HCT116 (cell line): ENCODE results near the gene SNX13. TPM values are rescaled to one million over a fixed set of nuclear protein-coding genes. Genes with fewer than 3 reads are reported as not detected.

Source experiments
- ATAC-seq: fragments of 200-7000 bp; cut with Tn5 transposase; 2 replicates; pipeline ENCODE4 v1.9.1; 2020; ENCODE audit warnings: mild to moderate bottlenecking, moderate library complexity
- BruUV-seq: library from RNA; stranded (reverse); fragments of 400-500 nt; replicated peaks from 2 replicates; lab custom pipeline; 2021; lab: Mats Ljungman, UMichigan
- CTCF ChIA-PET: fragments of 300-600 bp; sonication (Branson Sonifier 250); formaldehyde crosslinking; loops from one replicate; lab custom pipeline; 2021; ENCODE audit warnings: antibody characterized with exemption; lab: Charles Lee
- POLR2A ChIA-PET: fragments of 300-600, 350-600 bp; sonication (Branson Sonifier 250); formaldehyde crosslinking; loops from one replicate; lab custom pipeline; 2021; ENCODE audit warnings: antibody characterized with exemption; lab: Charles Lee
- RAD21 ChIA-PET, 2 experiments: fragments of 300-600 bp; sonication (Branson Sonifier 250); formaldehyde crosslinking; loops; one replicate each; lab custom pipeline; 2023; ENCODE audit warnings: low total read pairs in 2 of 2; ENCODE audit not compliant: uncharacterized antibody in 2 of 2, unreplicated experiment in 2 of 2, low non-redundant PET in 1 of 2; lab: Charles Lee
- DNase-seq: peaks from one replicate; pipeline ENCODE4 v3.0.0-alpha.2; 2010; ENCODE audit warnings: low read depth, low spot score
- H2AFZ ChIP-seq: fragments of 200-600 bp; shearing (Covaris generic), sonication (generic); 2 replicates; pipeline ENCODE4 v1.6.1; 2017; ENCODE audit warnings: low read depth, mixed run types, mixed read lengths, antibody characterized with exemption, low read length; ENCODE audit not compliant: poor library complexity, severe bottlenecking
- H3K27ac ChIP-seq: 2 replicates; pipeline ENCODE4 v1.5.1; 2012; ENCODE audit warnings: low read depth, low read length
- H3K27me3 ChIP-seq: fragments of 200-600 bp; sonication (generic); 2 replicates; pipeline ENCODE4 v1.6.1; 2016; ENCODE audit warnings: mixed run types, low read length, mixed read lengths; ENCODE audit not compliant: insufficient read depth
- H3K36me3 ChIP-seq, 2 experiments: fragments of 200-500 bp in 1 of 2; fragments of 200-600 bp in 1 of 2; sonication (Bioruptor generic) in 1 of 2; sonication (generic) in 1 of 2; 2 replicates each; pipeline versions ENCODE4 v1.5.1 to v1.6.1; 2014 to 2016; ENCODE audit warnings: low read length in 2 of 2, inconsistent platforms in 1 of 2, mixed read lengths in 1 of 2, mixed run types in 1 of 2; ENCODE audit not compliant: insufficient read depth in 2 of 2, control insufficient read depth in 1 of 2
- H3K4me1 ChIP-seq, 2 experiments: fragments of 200-600 bp in 1 of 2; sonication (generic) in 1 of 2; 2 replicates each; pipeline versions ENCODE4 v1.5.1 to v1.6.1; 2012 to 2017; ENCODE audit warnings: low read length in 2 of 2, inconsistent platforms in 1 of 2, mild to moderate bottlenecking in 1 of 2, mixed read lengths in 1 of 2, mixed run types in 1 of 2, moderate library complexity in 1 of 2; ENCODE audit not compliant: insufficient read depth in 2 of 2, control insufficient read depth in 1 of 2
- H3K4me2 ChIP-seq: fragments of 200-600 bp; sonication (generic); 2 replicates; pipeline ENCODE4 v1.6.1; 2017; ENCODE audit warnings: mixed run types, low read length, mixed read lengths
- H3K4me3 ChIP-seq, 2 experiments: fragments of 200-600 bp in 1 of 2; sonication (generic) in 1 of 2; replicated peaks in 1 of 2; 2 replicates each; pipeline ENCODE4 v1.5.1; 2011 to 2016; ENCODE audit warnings: low read length in 2 of 2, control low read depth in 1 of 2, low read depth in 1 of 2, mild to moderate bottlenecking in 1 of 2, mixed read lengths in 1 of 2, mixed run types in 1 of 2
- H3K79me2 ChIP-seq: fragments of 200-600 bp; sonication (generic); 2 replicates; pipeline ENCODE4 v1.6.1; 2017; ENCODE audit warnings: mild to moderate bottlenecking, mixed run types, low read length, moderate library complexity, mixed read lengths; ENCODE audit not compliant: insufficient read depth
- H3K9ac ChIP-seq: fragments of 200-600 bp; sonication (generic); 2 replicates; pipeline ENCODE4 v1.6.1; 2016; ENCODE audit warnings: low read length, mixed read lengths
- H3K9me2 ChIP-seq: fragments of 200-600 bp; sonication (generic), shearing (Covaris generic); 2 replicates; pipeline ENCODE4 v1.6.1; 2017; ENCODE audit warnings: mixed run types, mild to moderate bottlenecking, moderate library complexity; ENCODE audit not compliant: insufficient read depth
- H3K9me3 ChIP-seq, 2 experiments: fragments of 200-500 bp in 1 of 2; fragments of 200-600 bp in 1 of 2; sonication (Bioruptor generic) in 1 of 2; sonication (generic) in 1 of 2; 2 replicates each; pipeline ENCODE4 v1.6.1; 2014 to 2017; ENCODE audit warnings: low read length in 2 of 2, mixed read lengths in 2 of 2, inconsistent platforms in 1 of 2, low read depth in 1 of 2, mild to moderate bottlenecking in 1 of 2, mixed run types in 1 of 2, moderate library complexity in 1 of 2; ENCODE audit not compliant: control insufficient read depth in 1 of 2, insufficient read depth in 1 of 2
- H4K20me1 ChIP-seq: fragments of 200-600 bp; sonication (generic), shearing (Covaris generic); 2 replicates; pipeline ENCODE4 v1.6.1; 2017; ENCODE audit warnings: mixed run types, mild to moderate bottlenecking, moderate library complexity; ENCODE audit not compliant: insufficient read depth
- CEBPB ChIP-seq: IDR thresholded peaks from 2 replicates; pipeline ENCODE4 v1.6.1; 2012; ENCODE audit warnings: low read depth
- CTCF ChIP-seq, 3 experiments: fragments of 200-600 bp in 1 of 3; sonication (generic) in 1 of 3; IDR thresholded peaks in 2 of 3; conservative IDR thresholded peaks in 1 of 3; 2 replicates each; pipeline ENCODE4 v1.5.1; 2012 to 2017; ENCODE audit warnings: low read depth in 2 of 3, low read length in 2 of 3, antibody characterized with exemption in 1 of 3, borderline replicate concordance in 1 of 3, control low read depth in 1 of 3, mild to moderate bottlenecking in 1 of 3, mixed read lengths in 1 of 3, mixed run types in 1 of 3, moderate library complexity in 1 of 3; ENCODE audit not compliant: insufficient read depth in 1 of 3
- FOSL1 ChIP-seq: IDR thresholded peaks from 2 replicates; pipeline ENCODE4 v1.6.1; 2012; ENCODE audit warnings: low read depth
- JUND ChIP-seq: IDR thresholded peaks from 2 replicates; pipeline ENCODE4 v1.6.1; 2012
- MAX ChIP-seq: IDR thresholded peaks from 2 replicates; pipeline ENCODE4 v1.6.1; 2012
- POLR2A ChIP-seq: IDR thresholded peaks from 2 replicates; pipeline ENCODE4 v1.7.0; 2011; ENCODE audit warnings: borderline replicate concordance; ENCODE audit not compliant: insufficient read depth, insufficient read length; ENCODE audit errors: extremely low read depth
- SP1 ChIP-seq: IDR thresholded peaks from 2 replicates; pipeline ENCODE4 v1.6.1; 2012; ENCODE audit warnings: low read depth
- YY1 ChIP-seq: IDR thresholded peaks from 2 replicates; pipeline ENCODE4 v1.6.1; 2011; ENCODE audit warnings: low read length, low read depth, moderate library complexity, mild to moderate bottlenecking; ENCODE audit not compliant: insufficient replicate concordance; ENCODE audit errors: extremely low read depth
- ZBTB33 ChIP-seq: IDR thresholded peaks from 2 replicates; pipeline ENCODE4 v1.6.1; 2011; ENCODE audit warnings: mild to moderate bottlenecking, low read length, moderate library complexity; ENCODE audit not compliant: insufficient replicate concordance; ENCODE audit errors: extremely low read depth
- ZNF274 ChIP-seq: fragments of 200-500 bp; sonication (Bioruptor generic); IDR thresholded peaks from 2 replicates; pipeline ENCODE4 v1.6.1; 2014; ENCODE audit warnings: mild to moderate bottlenecking, low read depth, low read length, inconsistent platforms
- intact Hi-C: fragments of 100-400 bp; cut with micrococcal nuclease; formaldehyde crosslinking; loops from 2 replicates; pipeline ENCODE4 v1.10.0; 2022
- total RNA-seq: library from RNA; stranded (reverse); gene quantifications from one replicate; pipeline ENCODE4 v1.2.1, GENCODE V29; 2021; ENCODE audit not compliant: unreplicated experiment
- TF ChIP-seq, protein P1 (sequence below): IDR thresholded peaks from 2 replicates; pipeline ENCODE4 v1.6.1; 2012; ENCODE audit warnings: low read depth

SNX13 gene
- total RNA-seq, 1 experiment from 2014 or later = 33.4 TPM

DNA sequence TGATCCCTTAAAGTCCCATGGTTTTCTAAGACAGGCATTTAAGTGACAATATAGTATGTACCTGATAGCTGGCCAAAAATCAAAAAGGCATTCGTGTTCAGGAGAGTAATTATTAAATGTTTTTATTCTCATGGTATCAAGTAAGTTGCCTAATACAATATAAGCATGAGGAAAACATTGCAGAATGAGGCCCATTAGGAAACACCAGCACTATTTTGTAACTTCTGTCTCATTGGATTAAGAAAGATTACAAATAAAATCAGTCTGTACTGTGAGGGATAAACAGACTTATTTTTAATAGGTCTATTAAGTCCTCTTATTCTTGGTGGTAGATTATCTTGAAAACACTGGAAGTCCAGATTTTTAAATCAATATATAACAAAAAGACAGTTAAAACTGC lies 110.1 kb downstream of the SNX13 start:
- no TSS peak for BruUV-seq
- H3K4me1 ChIP-seq = no peaks in the 10 kb centered on the region

GRCh38 chr7:17829001-17829400 lies 111.3 kb downstream of the SNX13 start:
- H3K36me3 ChIP-seq = no peaks in the 10 kb centered on the region
- intact Hi-C loops = no loop called here
- TF ChIP-seq FOSL1 (no peak), MAX (no peak), JUND (no peak), YY1 (no peak), ZBTB33 (no peak), ZNF274 (no peak), POLR2A (no peak), CTCF (IDR thresholded peaks at IDR 0.05 in 2 of 3, conservative IDR thresholded peaks at IDR 0.05 in 1 of 3; ENCODE audit: borderline replicate concordance in 1 of 3, insufficient read depth in 1 of 3, low read depth in 2 of 3, low read length in 2 of 3) (no peak), SP1 (no peak)
- TF ChIP-seq, protein P1, sequence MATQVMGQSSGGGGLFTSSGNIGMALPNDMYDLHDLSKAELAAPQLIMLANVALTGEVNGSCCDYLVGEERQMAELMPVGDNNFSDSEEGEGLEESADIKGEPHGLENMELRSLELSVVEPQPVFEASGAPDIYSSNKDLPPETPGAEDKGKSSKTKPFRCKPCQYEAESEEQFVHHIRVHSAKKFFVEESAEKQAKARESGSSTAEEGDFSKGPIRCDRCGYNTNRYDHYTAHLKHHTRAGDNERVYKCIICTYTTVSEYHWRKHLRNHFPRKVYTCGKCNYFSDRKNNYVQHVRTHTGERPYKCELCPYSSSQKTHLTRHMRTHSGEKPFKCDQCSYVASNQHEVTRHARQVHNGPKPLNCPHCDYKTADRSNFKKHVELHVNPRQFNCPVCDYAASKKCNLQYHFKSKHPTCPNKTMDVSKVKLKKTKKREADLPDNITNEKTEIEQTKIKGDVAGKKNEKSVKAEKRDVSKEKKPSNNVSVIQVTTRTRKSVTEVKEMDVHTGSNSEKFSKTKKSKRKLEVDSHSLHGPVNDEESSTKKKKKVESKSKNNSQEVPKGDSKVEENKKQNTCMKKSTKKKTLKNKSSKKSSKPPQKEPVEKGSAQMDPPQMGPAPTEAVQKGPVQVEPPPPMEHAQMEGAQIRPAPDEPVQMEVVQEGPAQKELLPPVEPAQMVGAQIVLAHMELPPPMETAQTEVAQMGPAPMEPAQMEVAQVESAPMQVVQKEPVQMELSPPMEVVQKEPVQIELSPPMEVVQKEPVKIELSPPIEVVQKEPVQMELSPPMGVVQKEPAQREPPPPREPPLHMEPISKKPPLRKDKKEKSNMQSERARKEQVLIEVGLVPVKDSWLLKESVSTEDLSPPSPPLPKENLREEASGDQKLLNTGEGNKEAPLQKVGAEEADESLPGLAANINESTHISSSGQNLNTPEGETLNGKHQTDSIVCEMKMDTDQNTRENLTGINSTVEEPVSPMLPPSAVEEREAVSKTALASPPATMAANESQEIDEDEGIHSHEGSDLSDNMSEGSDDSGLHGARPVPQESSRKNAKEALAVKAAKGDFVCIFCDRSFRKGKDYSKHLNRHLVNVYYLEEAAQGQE = no peak
- TF ChIP-seq, all 23 proteins: peak for 0
- ChIA-PET RAD21 (no interaction called here), POLR2A (no interaction called here), CTCF (no interaction called here)
- BruUV-seq = no TSS peak
- H3K9me3 ChIP-seq = no peaks in the 10 kb centered on the region
- no peaks in the 10 kb centered on the region for H3K27me3 ChIP-seq
- H3K4me3 ChIP-seq = no peak overlapping the region
- H3K9ac ChIP-seq = no peak overlapping the region
- no peaks in the 10 kb centered on the region for H3K9me2 ChIP-seq
- H3K79me2 ChIP-seq = no peaks in the 10 kb centered on the region
- H3K27ac ChIP-seq = no peak overlapping the region
- no peak for ATAC-seq
- no peaks in the 10 kb centered on the region for H3K4me1 ChIP-seq
- no peak overlapping the region for H3K4me2 ChIP-seq
- DNase-seq = no peak
- no peak overlapping the region for H2AFZ ChIP-seq
- H4K20me1 ChIP-seq = no peaks in the 10 kb centered on the region

More for the DNA sequence above, 110.1 kb downstream of the SNX13 start:
- H3K9me3 ChIP-seq = no peaks in the 10 kb centered on the region
- no peak for ATAC-seq
- TF ChIP-seq CEBPB (no peak), FOSL1 (no peak)
- TF ChIP-seq, all 23 proteins: peak for 0
- H3K4me2 ChIP-seq = no peak overlapping the region
- H3K4me3 ChIP-seq = no peak overlapping the region
- no peaks in the 10 kb centered on the region for H3K36me3 ChIP-seq
- no peaks in the 10 kb centered on the region for H3K79me2 ChIP-seq
- no peaks in the 10 kb centered on the region for H4K20me1 ChIP-seq
- no peak overlapping the region for H3K9ac ChIP-seq
- DNase-seq = no peak
- intact Hi-C loops = no loop called here
- ChIA-PET POLR2A (no interaction called here), RAD21 (no interaction called here), CTCF (no interaction called here)
- no peak overlapping the region for H3K27ac ChIP-seq
- no peaks in the 10 kb centered on the region for H3K27me3 ChIP-seq
- H2AFZ ChIP-seq = no peak overlapping the region
- no peaks in the 10 kb centered on the region for H3K9me2 ChIP-seq
